HPDE6-E6E7 (cell line): ENCODE data around the gene SEPHS2.
A peak's percentile ranks its signal among the peaks of the same experiment; 100 is the strongest.
"Not testable (repeated sequence)": the region's sequence is repeated elsewhere in the genome, so short reads cannot be mapped to it uniquely, and the experiment has no call there.

Experiments
- DNase-seq: peaks from one replicate; pipeline ENCODE4 v3.0.0; 2011; ENCODE audit warnings: missing footprints; ENCODE audit errors: extremely low spot score

The SEPHS2 gene

GRCh38 chr16:30445408-30446202, at the start of gene SEPHS2:
TSS of gene SEPHS2 (minus strand) at chr16:30445874. CDS start at chr16:30445727, 147 bp downstream.
- DNase-seq: peak; percentile 93

- DNase-seq: no peak
Measured at GRCh38 chr16:30494709-30495108, 49.0 kb upstream of the SEPHS2 start.

- no peak for DNase-seq
Measured at GRCh38 chr16:30493941-30494488, 48.3 kb upstream of the SEPHS2 start.

- DNase-seq: peak; percentile 51
Measured at GRCh38 chr16:30491744-30492308, 46.2 kb upstream of the SEPHS2 start.

- DNase-seq: no peak
Measured at GRCh38 chr16:30491229-30491628, 45.6 kb upstream of the SEPHS2 start.

GRCh38 chr16:30490210-30490609, 44.5 kb upstream of the SEPHS2 start:
- peak; percentile 76 for DNase-seq

GRCh38 chr16:30488764-30489605, 43.3 kb upstream of the SEPHS2 start:
- DNase-seq: no peak

- no peak for DNase-seq
Measured at GRCh38 chr16:30485818-30486436, 40.3 kb upstream of the SEPHS2 start.

GRCh38 chr16:30484887-30485286, 39.2 kb upstream of the SEPHS2 start:
- no peak for DNase-seq

GRCh38 chr16:30482366-30482765, 36.7 kb upstream of the SEPHS2 start:
- no peak for DNase-seq

- DNase-seq: no peak
Measured at GRCh38 chr16:30481381-30481780, 35.7 kb upstream of the SEPHS2 start.

- no peak for DNase-seq
Measured at GRCh38 chr16:30478766-30479478, 33.2 kb upstream of the SEPHS2 start.

- DNase-seq: not testable (repeated sequence)
Measured at GRCh38 chr16:30477773-30478172, 32.1 kb upstream of the SEPHS2 start.

GRCh38 chr16:30476991-30477390, 31.3 kb upstream of the SEPHS2 start:
- DNase-seq: no peak

GRCh38 chr16:30474684-30475083, 29.0 kb upstream of the SEPHS2 start:
- no peak for DNase-seq

- no peak for DNase-seq
Measured at GRCh38 chr16:30474074-30474452, 28.4 kb upstream of the SEPHS2 start.

GRCh38 chr16:30473231-30474073, 27.8 kb upstream of the SEPHS2 start:
- DNase-seq: no peak

GRCh38 chr16:30472328-30472942, 26.8 kb upstream of the SEPHS2 start, which contains the start of gene ITGAL:
TSS of gene ITGAL (plus strand) at chr16:30472742. CDS start at chr16:30472838, 96 bp downstream.
- no peak for DNase-seq

GRCh38 chr16:30470632-30470995, 24.9 kb upstream of the SEPHS2 start:
- DNase-seq: no peak

- DNase-seq: no peak
Measured at GRCh38 chr16:30470170-30470512, 24.5 kb upstream of the SEPHS2 start.
